GM21360 (cell line): ENCODE measurements around the gene ZNF512B.

Source experiments
- ATAC-seq: cut with Tn5 transposase; IDR thresholded peaks from one replicate; pipeline ENCODE4 v1.9.1; 2021; ENCODE audit warnings: mild to moderate bottlenecking, moderate library complexity; ENCODE audit not compliant: unreplicated experiment

Gene ZNF512B

GRCh38 chr20:63951398-63952209, 18.1 kb downstream of the ZNF512B start:
- no peak for ATAC-seq

GRCh38 chr20:63950701-63951397, 18.9 kb downstream of the ZNF512B start:
- ATAC-seq, result no peak

- ATAC-seq, result no peak
These were observed 21.9 kb downstream of the ZNF512B start for GRCh38 chr20:63947638-63948456.

GRCh38 chr20:63946986-63947637, 22.6 kb downstream of the ZNF512B start:
- no peak for ATAC-seq

- no peak for ATAC-seq
These were observed 23.5 kb downstream of the ZNF512B start for GRCh38 chr20:63945921-63946920.

- ATAC-seq, result no peak
These were observed 24.6 kb downstream of the ZNF512B start for GRCh38 chr20:63945031-63945658.

GRCh38 chr20:63944078-63944941, 25.4 kb downstream of the ZNF512B start:
- no peak for ATAC-seq

- ATAC-seq, result no peak
These were observed 26.0 kb downstream of the ZNF512B start for GRCh38 chr20:63943808-63944077.

GRCh38 chr20:63942969-63943807, 26.5 kb downstream of the ZNF512B start:
- ATAC-seq, result no peak

- no peak for ATAC-seq
These were observed 27.3 kb downstream of the ZNF512B start for GRCh38 chr20:63942250-63942951.

- ATAC-seq, result no peak
These were observed 28.2 kb downstream of the ZNF512B start for GRCh38 chr20:63941282-63942081.

GRCh38 chr20:63940472-63941266, 29.1 kb downstream of the ZNF512B start:
- no peak for ATAC-seq

- no peak for ATAC-seq
These were observed 29.7 kb downstream of the ZNF512B start for GRCh38 chr20:63940071-63940471.

GRCh38 chr20:63939061-63939935, 30.4 kb downstream of the ZNF512B start:
- ATAC-seq, result no peak
